ENCODE results near the gene TRAPPC6A. TPM values are rescaled to one million over a fixed set of nuclear protein-coding genes. Genes with fewer than 3 reads are reported as not detected.
A peak's percentile ranks its signal among the peaks of the same experiment; 100 is the strongest.

TRAPPC6A gene
- total RNA-seq, 1 experiment from 2014 or later = 59.7 TPM

DNA sequence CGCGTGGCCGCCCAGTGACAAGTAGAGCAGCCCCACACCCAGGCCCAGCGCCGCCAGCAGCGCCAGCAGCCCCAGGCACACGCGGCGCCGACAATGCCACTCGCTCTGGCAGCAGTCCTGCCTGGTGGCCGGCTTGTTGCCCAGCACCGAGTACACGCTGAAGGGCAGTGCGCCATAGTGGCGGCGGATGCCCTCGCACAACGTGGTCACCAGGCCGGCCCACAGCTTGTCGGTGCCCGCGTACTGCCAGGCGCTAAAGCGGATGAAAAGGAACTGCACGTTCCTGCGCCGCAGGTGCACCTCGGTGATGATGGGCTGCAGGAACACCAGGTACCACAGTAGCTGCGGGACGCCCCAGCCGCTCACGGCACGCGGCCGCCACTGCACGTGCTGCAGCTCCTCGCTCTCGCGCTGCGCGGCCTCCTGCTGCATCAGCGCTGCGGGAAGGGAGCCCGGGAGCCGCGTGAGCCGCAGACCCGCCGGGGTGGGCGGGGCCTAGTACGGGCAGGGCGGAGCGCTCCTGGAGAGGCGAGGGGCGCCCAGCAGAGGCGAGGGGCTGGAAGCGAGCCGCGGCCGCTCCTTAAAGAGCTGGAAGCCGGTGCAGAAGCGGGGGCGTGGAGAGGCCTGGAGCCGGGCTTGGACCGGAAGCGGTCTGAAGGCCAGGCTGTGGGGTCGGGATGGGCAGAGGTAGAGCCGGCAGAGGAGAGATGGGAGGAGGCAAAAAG is 24.5 kb downstream of the TRAPPC6A start:
- CTCF ChIA-PET = interaction anchor here (0.6 to 3.4 kb wide), 15 partner anchors 9 to 185 kb away, joined by 3 to 21 read pairs (median 8); partner anchors contain the start of genes BLOC1S3 and TRAPPC6A
- H3K4me3 Mint-ChIP-seq = peak overlapping the region; percentile 68
- no peak overlapping the region for H3K27ac Mint-ChIP-seq
- H3K36me3 Mint-ChIP-seq = no peaks in the 10 kb centered on the region
- H3K9me3 Mint-ChIP-seq = no peaks in the 10 kb centered on the region
- ATAC-seq = peak; percentile 68
- peak; percentile 78 for DNase-seq (ENCODE audit: low spot score)
- POLR2A ChIA-PET = no interaction called here
- H3K27me3 Mint-ChIP-seq (ENCODE audit: low read depth) = peaks cover 63% of the 10 kb centered on the region
- peaks cover 15% of the 10 kb centered on the region for H3K4me1 Mint-ChIP-seq
- TF ChIP-seq, protein P1, sequence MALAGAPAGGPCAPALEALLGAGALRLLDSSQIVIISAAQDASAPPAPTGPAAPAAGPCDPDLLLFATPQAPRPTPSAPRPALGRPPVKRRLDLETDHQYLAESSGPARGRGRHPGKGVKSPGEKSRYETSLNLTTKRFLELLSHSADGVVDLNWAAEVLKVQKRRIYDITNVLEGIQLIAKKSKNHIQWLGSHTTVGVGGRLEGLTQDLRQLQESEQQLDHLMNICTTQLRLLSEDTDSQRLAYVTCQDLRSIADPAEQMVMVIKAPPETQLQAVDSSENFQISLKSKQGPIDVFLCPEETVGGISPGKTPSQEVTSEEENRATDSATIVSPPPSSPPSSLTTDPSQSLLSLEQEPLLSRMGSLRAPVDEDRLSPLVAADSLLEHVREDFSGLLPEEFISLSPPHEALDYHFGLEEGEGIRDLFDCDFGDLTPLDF (CRISPR knock-in tag; IDR thresholded peaks at IDR 0.05) = 0 out of 2 replicates have a peak, but pooled peaks have one; percentile 79
- TF ChIP-seq, protein P2, sequence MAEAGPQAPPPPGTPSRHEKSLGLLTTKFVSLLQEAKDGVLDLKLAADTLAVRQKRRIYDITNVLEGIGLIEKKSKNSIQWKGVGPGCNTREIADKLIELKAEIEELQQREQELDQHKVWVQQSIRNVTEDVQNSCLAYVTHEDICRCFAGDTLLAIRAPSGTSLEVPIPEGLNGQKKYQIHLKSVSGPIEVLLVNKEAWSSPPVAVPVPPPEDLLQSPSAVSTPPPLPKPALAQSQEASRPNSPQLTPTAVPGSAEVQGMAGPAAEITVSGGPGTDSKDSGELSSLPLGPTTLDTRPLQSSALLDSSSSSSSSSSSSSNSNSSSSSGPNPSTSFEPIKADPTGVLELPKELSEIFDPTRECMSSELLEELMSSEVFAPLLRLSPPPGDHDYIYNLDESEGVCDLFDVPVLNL (CRISPR knock-in tag; IDR thresholded peaks at IDR 0.05; ENCODE audit: borderline replicate concordance, low read depth) = peak; percentile 32; the same call in 1 of the 2 replicates
- TF ChIP-seq SP1 (CRISPR knock-in tag; conservative IDR thresholded peaks at IDR 0.05) = peak; percentile 85
- TF ChIP-seq MXD4 (CRISPR knock-in tag; IDR thresholded peaks at IDR 0.05; ENCODE audit: borderline replicate concordance) = no peak
- TF ChIP-seq MYBL2 (CRISPR knock-in tag; IDR thresholded peaks at IDR 0.05) = peak; percentile 83
- no peak for TF ChIP-seq NR1H2 (CRISPR knock-in tag; IDR thresholded peaks at IDR 0.05)
- peak; percentile 96 for TF ChIP-seq ZNF423 (CRISPR knock-in tag; IDR thresholded peaks at IDR 0.05)
- TF ChIP-seq, protein P3, sequence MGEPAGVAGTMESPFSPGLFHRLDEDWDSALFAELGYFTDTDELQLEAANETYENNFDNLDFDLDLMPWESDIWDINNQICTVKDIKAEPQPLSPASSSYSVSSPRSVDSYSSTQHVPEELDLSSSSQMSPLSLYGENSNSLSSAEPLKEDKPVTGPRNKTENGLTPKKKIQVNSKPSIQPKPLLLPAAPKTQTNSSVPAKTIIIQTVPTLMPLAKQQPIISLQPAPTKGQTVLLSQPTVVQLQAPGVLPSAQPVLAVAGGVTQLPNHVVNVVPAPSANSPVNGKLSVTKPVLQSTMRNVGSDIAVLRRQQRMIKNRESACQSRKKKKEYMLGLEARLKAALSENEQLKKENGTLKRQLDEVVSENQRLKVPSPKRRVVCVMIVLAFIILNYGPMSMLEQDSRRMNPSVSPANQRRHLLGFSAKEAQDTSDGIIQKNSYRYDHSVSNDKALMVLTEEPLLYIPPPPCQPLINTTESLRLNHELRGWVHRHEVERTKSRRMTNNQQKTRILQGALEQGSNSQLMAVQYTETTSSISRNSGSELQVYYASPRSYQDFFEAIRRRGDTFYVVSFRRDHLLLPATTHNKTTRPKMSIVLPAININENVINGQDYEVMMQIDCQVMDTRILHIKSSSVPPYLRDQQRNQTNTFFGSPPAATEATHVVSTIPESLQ (CRISPR knock-in tag; IDR thresholded peaks at IDR 0.05) = no peak
- TF ChIP-seq RELA (CRISPR knock-in tag; IDR thresholded peaks at IDR 0.05; ENCODE audit: borderline replicate concordance) = peak; percentile 77; the same call in 1 of the 2 replicates
- no peak for TF ChIP-seq ZNF416 (CRISPR knock-in tag; IDR thresholded peaks at IDR 0.05)
- TF ChIP-seq TEAD4 (CRISPR knock-in tag; IDR thresholded peaks at IDR 0.05) = no peak
- TF ChIP-seq TCF7 (CRISPR knock-in tag; IDR thresholded peaks at IDR 0.05; ENCODE audit: low read depth) = peak; percentile 88; the same call in 1 of the 2 replicates
- TF ChIP-seq ZNF396 (CRISPR knock-in tag; IDR thresholded peaks at IDR 0.05; ENCODE audit: borderline replicate concordance) = no peak
- TF ChIP-seq ATF1 (CRISPR knock-in tag; IDR thresholded peaks at IDR 0.05) = no peak
- peak; percentile 6; the same call in 1 of the 2 replicates for TF ChIP-seq ETV6 (CRISPR knock-in tag; IDR thresholded peaks at IDR 0.05)
- peak; percentile 70; the same call in 1 of the 2 replicates for TF ChIP-seq CREB1 (CRISPR knock-in tag; IDR thresholded peaks at IDR 0.05)
- TF ChIP-seq, protein P4, sequence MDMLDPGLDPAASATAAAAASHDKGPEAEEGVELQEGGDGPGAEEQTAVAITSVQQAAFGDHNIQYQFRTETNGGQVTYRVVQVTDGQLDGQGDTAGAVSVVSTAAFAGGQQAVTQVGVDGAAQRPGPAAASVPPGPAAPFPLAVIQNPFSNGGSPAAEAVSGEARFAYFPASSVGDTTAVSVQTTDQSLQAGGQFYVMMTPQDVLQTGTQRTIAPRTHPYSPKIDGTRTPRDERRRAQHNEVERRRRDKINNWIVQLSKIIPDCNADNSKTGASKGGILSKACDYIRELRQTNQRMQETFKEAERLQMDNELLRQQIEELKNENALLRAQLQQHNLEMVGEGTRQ (CRISPR knock-in tag; IDR thresholded peaks at IDR 0.05) = peak; percentile 44; the same call in 1 of the 2 replicates
- TF ChIP-seq TP53 (CRISPR knock-in tag; IDR thresholded peaks at IDR 0.05) = 0 out of 2 replicates have a peak, but pooled peaks have one; percentile 57
- TF ChIP-seq, protein P5, sequence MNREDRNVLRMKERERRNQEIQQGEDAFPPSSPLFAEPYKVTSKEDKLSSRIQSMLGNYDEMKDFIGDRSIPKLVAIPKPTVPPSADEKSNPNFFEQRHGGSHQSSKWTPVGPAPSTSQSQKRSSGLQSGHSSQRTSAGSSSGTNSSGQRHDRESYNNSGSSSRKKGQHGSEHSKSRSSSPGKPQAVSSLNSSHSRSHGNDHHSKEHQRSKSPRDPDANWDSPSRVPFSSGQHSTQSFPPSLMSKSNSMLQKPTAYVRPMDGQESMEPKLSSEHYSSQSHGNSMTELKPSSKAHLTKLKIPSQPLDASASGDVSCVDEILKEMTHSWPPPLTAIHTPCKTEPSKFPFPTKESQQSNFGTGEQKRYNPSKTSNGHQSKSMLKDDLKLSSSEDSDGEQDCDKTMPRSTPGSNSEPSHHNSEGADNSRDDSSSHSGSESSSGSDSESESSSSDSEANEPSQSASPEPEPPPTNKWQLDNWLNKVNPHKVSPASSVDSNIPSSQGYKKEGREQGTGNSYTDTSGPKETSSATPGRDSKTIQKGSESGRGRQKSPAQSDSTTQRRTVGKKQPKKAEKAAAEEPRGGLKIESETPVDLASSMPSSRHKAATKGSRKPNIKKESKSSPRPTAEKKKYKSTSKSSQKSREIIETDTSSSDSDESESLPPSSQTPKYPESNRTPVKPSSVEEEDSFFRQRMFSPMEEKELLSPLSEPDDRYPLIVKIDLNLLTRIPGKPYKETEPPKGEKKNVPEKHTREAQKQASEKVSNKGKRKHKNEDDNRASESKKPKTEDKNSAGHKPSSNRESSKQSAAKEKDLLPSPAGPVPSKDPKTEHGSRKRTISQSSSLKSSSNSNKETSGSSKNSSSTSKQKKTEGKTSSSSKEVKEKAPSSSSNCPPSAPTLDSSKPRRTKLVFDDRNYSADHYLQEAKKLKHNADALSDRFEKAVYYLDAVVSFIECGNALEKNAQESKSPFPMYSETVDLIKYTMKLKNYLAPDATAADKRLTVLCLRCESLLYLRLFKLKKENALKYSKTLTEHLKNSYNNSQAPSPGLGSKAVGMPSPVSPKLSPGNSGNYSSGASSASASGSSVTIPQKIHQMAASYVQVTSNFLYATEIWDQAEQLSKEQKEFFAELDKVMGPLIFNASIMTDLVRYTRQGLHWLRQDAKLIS (CRISPR knock-in tag; IDR thresholded peaks at IDR 0.05; ENCODE audit: borderline replicate concordance) = peak; percentile 74; the same call in 1 of the 2 replicates
- TF ChIP-seq, protein P6, sequence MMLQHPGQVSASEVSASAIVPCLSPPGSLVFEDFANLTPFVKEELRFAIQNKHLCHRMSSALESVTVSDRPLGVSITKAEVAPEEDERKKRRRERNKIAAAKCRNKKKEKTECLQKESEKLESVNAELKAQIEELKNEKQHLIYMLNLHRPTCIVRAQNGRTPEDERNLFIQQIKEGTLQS (CRISPR knock-in tag; conservative IDR thresholded peaks at IDR 0.05) = peak; percentile 73; the same call in 1 of the 2 replicates
- TF ChIP-seq ZNF317 (CRISPR knock-in tag; IDR thresholded peaks at IDR 0.05; ENCODE audit: borderline replicate concordance, low read depth) = no peak
- TF ChIP-seq OVOL2 (CRISPR knock-in tag; IDR thresholded peaks at IDR 0.05; ENCODE audit: borderline replicate concordance) = no peak
- no peak for TF ChIP-seq KAT7 (CRISPR knock-in tag; IDR thresholded peaks at IDR 0.05; ENCODE audit: borderline replicate concordance)
- TF ChIP-seq, protein P7, sequence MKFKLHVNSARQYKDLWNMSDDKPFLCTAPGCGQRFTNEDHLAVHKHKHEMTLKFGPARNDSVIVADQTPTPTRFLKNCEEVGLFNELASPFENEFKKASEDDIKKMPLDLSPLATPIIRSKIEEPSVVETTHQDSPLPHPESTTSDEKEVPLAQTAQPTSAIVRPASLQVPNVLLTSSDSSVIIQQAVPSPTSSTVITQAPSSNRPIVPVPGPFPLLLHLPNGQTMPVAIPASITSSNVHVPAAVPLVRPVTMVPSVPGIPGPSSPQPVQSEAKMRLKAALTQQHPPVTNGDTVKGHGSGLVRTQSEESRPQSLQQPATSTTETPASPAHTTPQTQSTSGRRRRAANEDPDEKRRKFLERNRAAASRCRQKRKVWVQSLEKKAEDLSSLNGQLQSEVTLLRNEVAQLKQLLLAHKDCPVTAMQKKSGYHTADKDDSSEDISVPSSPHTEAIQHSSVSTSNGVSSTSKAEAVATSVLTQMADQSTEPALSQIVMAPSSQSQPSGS (CRISPR knock-in tag; IDR thresholded peaks at IDR 0.05; ENCODE audit: borderline replicate concordance, low read depth) = no peak
- peak; percentile 28; the same call in 1 of the 2 replicates for TF ChIP-seq NFYB (CRISPR knock-in tag; conservative IDR thresholded peaks at IDR 0.05; ENCODE audit: low read depth)
